Epithelial cell of esophagus (primary cell): Measurements from ENCODE around the gene PFKFB2.

Experiments used
- DNase-seq: peaks from one replicate; pipeline ENCODE4 v3.0.0; 2010; ENCODE audit warnings: low read depth
- H3K4me3 ChIP-seq: 2 replicates; pipeline ENCODE4 v1.5.1; 2011; ENCODE audit warnings: mild to moderate bottlenecking, low read length, control low read depth
- TF ChIP-seq, protein P1 (sequence below): IDR thresholded peaks from 2 replicates; pipeline ENCODE4 v1.5.1; 2011; ENCODE audit warnings: low read depth, mild to moderate bottlenecking, low read length, control low read depth, inconsistent platforms; ENCODE audit not compliant: insufficient read depth; ENCODE audit errors: missing control alignments

Gene PFKFB2

DNA sequence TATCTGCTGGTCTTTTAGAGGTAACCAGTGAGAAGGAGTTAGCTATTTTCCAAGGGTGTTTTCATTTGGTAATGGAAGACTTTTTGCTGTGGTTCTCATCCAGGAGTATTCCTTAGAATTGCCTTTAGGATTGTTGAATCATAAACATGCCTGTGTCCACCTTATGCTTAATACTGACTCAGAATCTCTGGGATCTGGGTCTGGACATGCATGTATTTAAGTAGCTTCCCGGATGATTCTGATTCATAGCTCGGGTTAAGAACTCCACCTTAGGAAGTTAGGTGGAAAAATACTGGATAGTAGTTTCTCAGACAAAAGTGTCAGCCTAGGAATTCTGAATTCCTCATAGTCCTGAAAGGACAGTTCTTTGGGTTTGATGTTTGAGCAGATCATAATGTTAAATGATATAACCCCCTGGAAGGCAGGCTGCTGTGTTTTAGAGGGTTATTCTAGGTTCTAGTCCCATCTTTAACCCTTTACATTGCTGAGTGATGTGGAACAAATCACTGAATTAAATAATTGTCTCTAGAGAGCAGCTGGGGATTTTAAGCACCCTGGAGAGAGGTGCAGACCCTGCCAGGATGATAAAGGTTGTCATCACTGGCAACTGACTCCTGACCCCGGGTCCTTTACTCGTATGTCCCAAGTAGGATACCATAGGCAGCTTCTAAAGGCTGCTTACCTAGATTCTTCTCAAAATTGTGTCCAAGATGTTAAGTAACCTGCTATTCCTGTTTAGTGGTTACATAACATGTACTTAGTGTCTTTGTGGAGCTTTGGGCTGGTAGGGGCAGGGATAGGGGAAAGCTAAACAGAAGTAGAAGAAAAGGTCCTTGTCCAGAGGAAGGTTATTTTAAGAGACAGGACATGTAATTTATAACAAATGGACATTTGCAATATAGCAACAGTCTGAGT lies 21.1 kb downstream of the PFKFB2 start:
- peak; percentile 98 for DNase-seq
- TF ChIP-seq, protein P1, sequence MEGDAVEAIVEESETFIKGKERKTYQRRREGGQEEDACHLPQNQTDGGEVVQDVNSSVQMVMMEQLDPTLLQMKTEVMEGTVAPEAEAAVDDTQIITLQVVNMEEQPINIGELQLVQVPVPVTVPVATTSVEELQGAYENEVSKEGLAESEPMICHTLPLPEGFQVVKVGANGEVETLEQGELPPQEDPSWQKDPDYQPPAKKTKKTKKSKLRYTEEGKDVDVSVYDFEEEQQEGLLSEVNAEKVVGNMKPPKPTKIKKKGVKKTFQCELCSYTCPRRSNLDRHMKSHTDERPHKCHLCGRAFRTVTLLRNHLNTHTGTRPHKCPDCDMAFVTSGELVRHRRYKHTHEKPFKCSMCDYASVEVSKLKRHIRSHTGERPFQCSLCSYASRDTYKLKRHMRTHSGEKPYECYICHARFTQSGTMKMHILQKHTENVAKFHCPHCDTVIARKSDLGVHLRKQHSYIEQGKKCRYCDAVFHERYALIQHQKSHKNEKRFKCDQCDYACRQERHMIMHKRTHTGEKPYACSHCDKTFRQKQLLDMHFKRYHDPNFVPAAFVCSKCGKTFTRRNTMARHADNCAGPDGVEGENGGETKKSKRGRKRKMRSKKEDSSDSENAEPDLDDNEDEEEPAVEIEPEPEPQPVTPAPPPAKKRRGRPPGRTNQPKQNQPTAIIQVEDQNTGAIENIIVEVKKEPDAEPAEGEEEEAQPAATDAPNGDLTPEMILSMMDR: no peak
- H3K4me3 ChIP-seq: no peak overlapping the region

DNA sequence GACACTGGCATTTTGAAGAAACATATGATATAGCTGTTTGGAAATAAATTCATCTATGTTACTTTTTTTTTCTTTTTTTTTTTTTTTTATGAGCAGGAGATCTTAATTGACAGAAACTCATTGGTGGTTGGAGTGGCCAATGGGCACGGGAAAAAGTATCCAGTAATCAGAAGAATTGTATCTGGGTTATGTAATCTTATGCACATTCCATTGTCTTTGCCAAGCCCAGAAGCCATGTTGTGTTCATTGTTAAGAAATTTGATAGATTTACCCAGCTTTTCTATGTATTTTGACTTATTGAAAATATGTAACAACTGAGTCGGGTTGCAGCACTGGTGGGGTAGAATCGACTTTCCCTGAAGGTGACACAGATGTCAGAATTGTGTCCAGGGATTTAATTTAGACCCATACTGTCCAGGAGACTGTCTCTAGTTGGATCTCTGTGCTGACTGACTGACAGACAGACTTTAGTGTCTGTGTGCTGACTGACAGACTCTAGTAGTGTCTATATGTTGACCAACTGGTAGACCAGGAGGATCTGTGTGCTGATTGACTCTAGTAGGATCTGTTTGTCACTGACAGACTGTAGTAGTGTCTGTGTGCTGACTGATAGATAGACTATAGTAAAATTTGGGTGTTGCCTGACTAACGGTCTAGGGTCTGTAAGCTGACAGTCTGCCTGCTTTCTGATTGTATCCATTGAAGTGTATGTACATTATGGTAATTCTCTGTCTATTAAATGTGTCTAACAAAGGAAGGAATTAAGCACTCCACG lies 23.3 kb downstream of the PFKFB2 start:
- DNase-seq: peak; percentile 37
- TF ChIP-seq, protein P1: no peak
- H3K4me3 ChIP-seq: no peak overlapping the region

DNA sequence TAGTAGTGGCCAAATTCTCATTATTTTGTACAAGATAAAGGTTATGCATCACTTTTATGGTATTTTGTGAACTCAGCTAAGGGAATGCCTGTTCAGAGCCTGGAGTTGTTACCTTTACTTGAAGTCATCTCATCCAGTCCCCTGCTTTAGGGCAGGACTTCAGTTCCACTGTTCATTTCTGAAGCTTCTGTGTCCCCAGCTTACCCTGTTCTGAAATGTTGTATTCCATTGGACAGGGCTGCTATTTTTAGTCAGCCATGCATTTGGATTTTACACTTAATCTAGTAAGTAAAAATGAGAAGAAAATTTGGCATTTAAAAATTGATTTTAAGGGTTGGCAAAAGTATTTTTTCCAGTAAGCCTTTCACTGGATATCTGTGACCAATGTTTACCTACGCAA lies 23.9 kb downstream of the PFKFB2 start:
- H3K4me3 ChIP-seq: no peak overlapping the region
- TF ChIP-seq, protein P1: no peak
- DNase-seq: no peak

DNA sequence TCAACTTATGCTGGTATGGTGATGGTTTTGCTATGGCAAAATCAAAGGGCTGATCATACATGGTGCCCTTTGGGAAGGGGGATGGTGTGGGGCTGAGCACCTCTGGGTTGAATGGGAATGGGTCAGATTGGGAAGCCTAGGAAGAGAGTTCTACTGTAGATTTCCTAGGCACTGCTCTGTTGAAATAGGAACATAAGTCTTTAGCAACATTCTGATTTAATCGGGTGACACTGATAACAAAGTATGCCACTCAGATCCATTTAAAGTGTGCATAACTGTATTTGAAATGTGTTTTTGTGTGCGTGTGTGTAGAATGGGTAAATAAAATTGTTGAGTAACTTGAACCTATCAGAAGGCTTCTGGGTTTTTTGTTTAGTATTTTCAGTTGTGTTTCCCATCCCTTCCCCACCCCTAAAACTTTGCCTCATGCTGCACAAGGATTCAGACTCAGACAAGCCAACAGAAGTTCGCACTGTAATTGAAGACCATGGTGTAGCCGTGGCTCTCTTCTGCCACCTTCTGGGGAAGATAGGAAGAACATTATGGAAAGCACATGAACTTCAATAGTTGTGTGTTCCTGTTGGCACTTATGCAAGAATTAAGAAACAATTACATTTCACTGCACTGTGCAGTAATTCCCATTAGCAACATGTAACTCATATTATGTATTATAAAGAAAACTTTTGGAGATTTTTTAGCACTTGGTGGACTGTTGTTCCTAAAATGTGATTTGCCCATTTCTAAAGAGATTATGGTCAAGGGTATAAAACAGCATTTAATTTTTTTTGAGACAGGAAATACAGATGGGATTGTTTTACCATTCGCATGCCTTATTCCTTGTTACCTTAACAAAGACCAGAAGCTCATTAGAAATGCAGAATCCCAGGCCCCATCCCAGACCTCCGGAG lies 24.6 kb downstream of the PFKFB2 start:
- H3K4me3 ChIP-seq: no peak overlapping the region
- peak; percentile 89 for DNase-seq
- TF ChIP-seq, protein P1: peak; percentile 98

DNA sequence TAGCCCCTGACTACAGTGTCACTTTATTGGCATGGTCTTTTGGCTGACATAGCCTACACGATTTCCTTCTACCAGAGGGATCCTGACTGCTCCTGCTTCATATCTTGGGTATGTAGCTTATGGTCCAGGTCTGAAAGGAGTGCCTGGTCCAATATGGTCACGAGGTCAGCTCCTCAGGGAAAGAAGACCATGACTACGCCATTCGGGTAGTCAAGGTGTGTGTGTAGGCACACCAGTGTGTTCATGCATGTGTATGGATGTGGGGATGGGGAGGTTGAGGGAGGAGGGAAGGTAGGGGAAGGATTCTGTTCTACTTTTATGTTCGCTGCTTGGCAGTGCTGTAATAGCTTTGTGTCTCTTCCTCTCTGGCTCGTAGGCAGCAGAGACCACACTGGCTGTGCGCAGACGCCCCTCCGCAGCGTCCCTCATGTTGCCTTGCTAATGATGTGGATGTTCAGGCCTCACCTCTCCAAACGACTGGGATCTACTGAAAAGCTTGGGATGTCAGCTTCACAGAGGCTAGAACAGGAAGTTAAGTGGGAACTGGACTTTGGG lies 25.6 kb downstream of the PFKFB2 start:
- TF ChIP-seq, protein P1: no peak
- no peak for DNase-seq

DNA sequence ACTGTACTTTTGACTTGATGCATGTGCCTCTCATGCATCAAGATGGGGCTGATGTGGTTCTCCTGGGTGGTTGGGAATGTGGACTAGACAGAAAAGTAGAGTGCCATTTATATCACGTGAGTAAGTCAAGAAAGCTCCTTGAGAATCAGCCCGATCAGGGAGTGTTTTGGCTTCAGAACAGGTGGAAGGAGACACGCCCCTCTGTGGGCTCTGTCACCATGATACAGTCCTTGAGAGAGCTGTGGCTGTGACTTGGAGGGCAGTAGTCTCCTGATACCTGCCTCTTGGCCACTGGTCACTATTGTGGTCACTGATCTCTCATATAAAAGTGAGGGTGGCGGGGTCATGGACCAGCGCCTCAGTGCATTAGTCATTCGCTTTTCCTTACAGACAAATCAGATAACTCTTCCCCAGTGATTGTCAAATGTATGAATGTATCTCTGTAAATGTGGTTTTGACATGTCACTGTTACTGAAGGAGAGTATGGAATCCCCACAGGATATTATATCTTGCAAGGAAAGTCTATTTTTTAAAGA lies 26.7 kb downstream of the PFKFB2 start:
- TF ChIP-seq, protein P1: no peak

More for the DNA sequence above, 25.6 kb downstream of the PFKFB2 start:
- H3K4me3 ChIP-seq: no peak overlapping the region

More for the DNA sequence above, 26.7 kb downstream of the PFKFB2 start:
- DNase-seq: no peak
- no peak overlapping the region for H3K4me3 ChIP-seq
